GM19467 (cell line): ENCODE measurements around the gene KLHDC10.
"Not testable (repeated sequence)": the region's sequence is repeated elsewhere in the genome, so short reads cannot be mapped to it uniquely, and the experiment has no call there.

ENCODE experiments used
- ATAC-seq: cut with Tn5 transposase; IDR thresholded peaks from one replicate; pipeline ENCODE4 v1.9.1; 2021; ENCODE audit warnings: mild to moderate bottlenecking, moderate library complexity; ENCODE audit not compliant: unreplicated experiment

Gene KLHDC10

GRCh38 chr7:130114776-130115175 is 44.4 kb downstream of the KLHDC10 start:
- ATAC-seq = no peak

- no peak for ATAC-seq
Observed at GRCh38 chr7:130118294-130118693, 48.0 kb downstream of the KLHDC10 start.

- ATAC-seq = no peak
Observed at GRCh38 chr7:130118801-130119200, 48.5 kb downstream of the KLHDC10 start.

- no peak for ATAC-seq
Observed at GRCh38 chr7:130123501-130123900, 53.2 kb downstream of the KLHDC10 start.

GRCh38 chr7:130124711-130125110 is 54.4 kb downstream of the KLHDC10 start:
- ATAC-seq = no peak

GRCh38 chr7:130126840-130127239 is 56.5 kb downstream of the KLHDC10 start:
- ATAC-seq = not testable (repeated sequence)

- ATAC-seq = no peak
Observed at GRCh38 chr7:130127404-130127803, 57.1 kb downstream of the KLHDC10 start.

GRCh38 chr7:130127821-130128317 is 57.5 kb downstream of the KLHDC10 start:
- ATAC-seq = no peak

GRCh38 chr7:130129011-130129411 is 58.7 kb downstream of the KLHDC10 start:
- ATAC-seq = no peak

- ATAC-seq = no peak
Observed at GRCh38 chr7:130131191-130131834, 61.0 kb downstream of the KLHDC10 start.

- ATAC-seq = no peak
Observed at GRCh38 chr7:130131964-130132875, 61.9 kb downstream of the KLHDC10 start.

GRCh38 chr7:130133029-130133782 is 62.9 kb downstream of the KLHDC10 start:
- ATAC-seq = no peak

GRCh38 chr7:130134106-130134636 is 63.8 kb downstream of the KLHDC10 start:
- no peak for ATAC-seq

- ATAC-seq = no peak
Observed at GRCh38 chr7:130134726-130135125, 64.4 kb downstream of the KLHDC10 start.

- no peak for ATAC-seq
Observed at GRCh38 chr7:130135208-130136205, 65.2 kb downstream of the KLHDC10 start.

- no peak for ATAC-seq
Observed at GRCh38 chr7:130136579-130137167, 66.3 kb downstream of the KLHDC10 start.

GRCh38 chr7:130137207-130137606 is 66.9 kb downstream of the KLHDC10 start:
- ATAC-seq = no peak

- ATAC-seq = no peak
Observed at GRCh38 chr7:130139193-130139960, 69.0 kb downstream of the KLHDC10 start.
